SU-DHL-6 (cell line): Measurements from ENCODE around the gene C1QTNF6.

Experiments
- EZH2phosphoT487 ChIP-seq: fragments of 200-600 bp; sonication (generic), shearing (Covaris generic); conservative IDR thresholded peaks from 2 replicates; pipeline ENCODE4 v1.6.1; 2018; ENCODE audit warnings: mild to moderate bottlenecking, antibody characterized with exemption, low read length, moderate library complexity, mixed read lengths
- TF ChIP-seq, protein P1 (sequence below): fragments of 200-600 bp; sonication (generic); IDR thresholded peaks from one replicate; pipeline ENCODE4 v1.5.1; 2017; ENCODE audit warnings: antibody characterized with exemption, mild to moderate bottlenecking, low read length, moderate library complexity; ENCODE audit not compliant: insufficient read depth, poor library complexity, severe bottlenecking

DNA sequence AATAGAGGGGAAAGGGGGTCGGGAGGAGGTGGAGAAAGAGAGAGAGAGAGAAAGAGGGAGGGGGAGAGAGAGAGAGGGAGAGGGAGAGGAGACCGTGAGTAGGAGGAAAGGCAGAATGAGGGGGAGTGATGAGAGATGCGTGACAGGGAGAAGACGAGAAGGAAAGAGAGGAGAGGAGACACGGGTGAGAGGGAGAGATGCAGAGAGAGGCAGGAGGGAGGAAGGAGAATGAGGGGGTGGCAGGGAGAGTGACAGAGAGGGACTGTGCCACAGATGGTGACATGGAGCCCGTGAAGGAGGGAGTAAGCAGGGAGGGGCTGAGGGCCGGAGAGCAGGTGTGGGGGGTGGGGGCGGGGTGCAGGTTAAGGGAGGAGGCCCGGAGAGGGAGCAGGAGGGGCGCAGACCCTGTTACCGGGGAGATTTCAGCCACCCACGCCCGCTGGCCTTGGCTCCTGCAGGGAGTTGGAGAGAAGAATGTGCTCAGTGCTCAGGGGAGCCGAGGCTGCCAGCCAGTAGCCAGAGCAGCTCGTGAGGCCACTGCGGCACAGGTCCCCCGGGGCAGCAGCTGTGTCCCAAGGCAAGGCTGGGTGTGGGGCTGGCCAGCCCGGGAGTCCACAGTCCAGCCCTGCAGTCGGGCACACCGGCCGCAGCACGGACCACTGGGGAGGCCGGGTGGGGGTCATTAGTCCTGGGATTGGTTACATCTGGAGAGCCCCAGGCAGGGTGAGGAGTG lies 24.3 kb upstream of the C1QTNF6 start, which contains the start of gene SSTR3:
- TF ChIP-seq, protein P1, sequence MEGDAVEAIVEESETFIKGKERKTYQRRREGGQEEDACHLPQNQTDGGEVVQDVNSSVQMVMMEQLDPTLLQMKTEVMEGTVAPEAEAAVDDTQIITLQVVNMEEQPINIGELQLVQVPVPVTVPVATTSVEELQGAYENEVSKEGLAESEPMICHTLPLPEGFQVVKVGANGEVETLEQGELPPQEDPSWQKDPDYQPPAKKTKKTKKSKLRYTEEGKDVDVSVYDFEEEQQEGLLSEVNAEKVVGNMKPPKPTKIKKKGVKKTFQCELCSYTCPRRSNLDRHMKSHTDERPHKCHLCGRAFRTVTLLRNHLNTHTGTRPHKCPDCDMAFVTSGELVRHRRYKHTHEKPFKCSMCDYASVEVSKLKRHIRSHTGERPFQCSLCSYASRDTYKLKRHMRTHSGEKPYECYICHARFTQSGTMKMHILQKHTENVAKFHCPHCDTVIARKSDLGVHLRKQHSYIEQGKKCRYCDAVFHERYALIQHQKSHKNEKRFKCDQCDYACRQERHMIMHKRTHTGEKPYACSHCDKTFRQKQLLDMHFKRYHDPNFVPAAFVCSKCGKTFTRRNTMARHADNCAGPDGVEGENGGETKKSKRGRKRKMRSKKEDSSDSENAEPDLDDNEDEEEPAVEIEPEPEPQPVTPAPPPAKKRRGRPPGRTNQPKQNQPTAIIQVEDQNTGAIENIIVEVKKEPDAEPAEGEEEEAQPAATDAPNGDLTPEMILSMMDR, result no peak
- no peak for TF ChIP-seq EZH2phosphoT487
